Gastrocnemius medialis (tissue), 4 donors: ENCODE measurements around the gene GPLD1. TPM values are rescaled to one million over a fixed set of nuclear protein-coding genes. Genes with fewer than 3 reads are reported as not detected.

ENCODE experiments used
- ATAC-seq, 2 donors: fragments of 150-250 bp; one replicate each; pipeline ENCODE4 v1.9.1; 2016
- DNase-seq, 2 donors: peaks; one replicate each; pipeline ENCODE4 v3.0.0-alpha.2; 2019
- H3K27ac ChIP-seq, 4 donors: fragments of 200-600 bp; sonication (generic); 1 replicate in 1 of 4; 2 replicates in 3 of 4; pipeline ENCODE4 v1.5.1; 2016 to 2018; ENCODE audit warnings: mild to moderate bottlenecking in 2 of 4, moderate library complexity in 1 of 4
- H3K27me3 ChIP-seq, 3 donors: fragments of 200-600 bp; sonication (generic) in 2 of 3; 1 replicate in 1 of 3; 2 replicates in 2 of 3; pipeline versions ENCODE4 v1.5.1 to v1.6.0; 2016 to 2019; ENCODE audit warnings: mild to moderate bottlenecking in 1 of 3, moderate library complexity in 1 of 3
- H3K36me3 ChIP-seq, 2 donors: fragments of 200-600 bp; sonication (generic) in 1 of 2; one replicate each; pipeline ENCODE4 v1.5.1; 2017 to 2018
- H3K4me1 ChIP-seq, 2 donors: fragments of 200-600 bp; sonication (generic) in 1 of 2; one replicate each; pipeline ENCODE4 v1.5.1; 2016 to 2017; ENCODE audit warnings: mild to moderate bottlenecking in 2 of 2
- H3K4me3 ChIP-seq, 4 donors: fragments of 200-600 bp; sonication (generic) in 3 of 4; 1 replicate in 1 of 4; 2 replicates in 3 of 4; pipeline ENCODE4 v1.5.1; 2016 to 2019; ENCODE audit warnings: mild to moderate bottlenecking in 2 of 4
- H3K9me3 ChIP-seq, 3 donors: fragments of 200-600 bp; sonication (generic) in 2 of 3; 1 replicate in 1 of 3; 2 replicates in 2 of 3; pipeline ENCODE4 v1.5.1; 2016 to 2019
- CTCF ChIP-seq, 5 experiments: fragments of 450-650 bp in 3 of 5; fragments of 200-600 bp in 2 of 5; sonication (generic) in 2 of 5; IDR thresholded peaks in 4 of 5; conservative IDR thresholded peaks in 1 of 5; 1 replicate in 4 of 5; 2 replicates in 1 of 5; pipeline ENCODE4 v1.5.1; 2016 to 2019; ENCODE audit warnings: antibody characterized with exemption in 5 of 5, mild to moderate bottlenecking in 3 of 5, moderate library complexity in 3 of 5
- POLR2A ChIP-seq, 2 donors: fragments of 450-650 bp; IDR thresholded peaks; one replicate each; pipeline ENCODE4 v1.6.1; 2017; ENCODE audit warnings: antibody characterized with exemption in 2 of 2, mild to moderate bottlenecking in 2 of 2, moderate library complexity in 2 of 2
- in situ Hi-C, 4 donors: fragments of 200-750 bp; cut with MboI; loops; one replicate each; pipeline versions ENCODE4 v1.15.0 to v1.8.0; 2017; ENCODE audit warnings: low sequenced_read_pairs in 4 of 4
- intact Hi-C: fragments of 100-400 bp; cut with DNase I; formaldehyde crosslinking; loops from one replicate; pipeline ENCODE4 v1.15.1; 2023; ENCODE audit warnings: low total_unique reads
- total RNA-seq, 4 donors: library from RNA; depleted of rRNA; stranded (reverse); fragments of >200 nt; gene quantifications; one replicate each; pipeline versions ENCODE4 v1.1.0 to v1.2.3, GENCODE V29; 2016

Gene GPLD1
- total RNA-seq, 4 donors from 2014 or later = 0.07 to 1.2 (median 0.28) TPM

DNA sequence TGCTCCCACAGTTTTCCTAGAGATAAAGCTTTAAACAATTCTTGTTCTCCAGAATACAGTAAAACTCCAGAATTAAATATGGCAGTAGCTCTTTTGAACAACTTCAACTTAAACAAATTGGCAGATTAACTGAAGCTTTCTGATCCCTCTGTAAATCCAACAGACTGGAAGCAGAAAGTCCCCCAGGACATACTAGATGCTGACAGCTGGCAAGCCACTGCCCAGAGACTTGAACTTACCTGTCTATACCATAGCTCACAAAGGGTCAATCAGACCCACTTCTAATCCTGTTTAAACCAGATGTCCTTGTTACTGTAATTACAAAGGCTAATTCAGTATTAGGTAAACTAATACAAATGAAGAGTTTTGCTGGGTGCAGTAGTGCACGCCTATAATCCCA is 12.3 kb downstream of the GPLD1 start:
- Histone ChIP-seq H3K27ac (no peak overlapping the region), H3K4me3 (no peak overlapping the region), H3K9me3 (no peaks in the 10 kb centered on the region), H3K4me1 (no peaks in the 10 kb centered on the region), H3K27me3 (no peaks in the 10 kb centered on the region), H3K36me3 (no peaks in the 10 kb centered on the region)
- in situ Hi-C loops (no loop called here), intact Hi-C loops (no loop called here)
- TF ChIP-seq CTCF (IDR thresholded peaks at IDR 0.05 in 4 of 5, conservative IDR thresholded peaks at IDR 0.05 in 1 of 5) (no peak), POLR2A (IDR thresholded peaks at IDR 0.05) (no peak)
- ATAC-seq (no peak), DNase-seq (no peak)

GRCh38 chr6:24476631-24477030 is 12.7 kb downstream of the GPLD1 start:
- H3K4me1 ChIP-seq = no peaks in the 10 kb centered on the region
- intact Hi-C loops (no loop called here), in situ Hi-C loops (no loop called here)
- H3K27me3 ChIP-seq = no peaks in the 10 kb centered on the region
- H3K36me3 ChIP-seq = no peaks in the 10 kb centered on the region
- ATAC-seq (no peak), DNase-seq (no peak)
- H3K4me3 ChIP-seq = no peak overlapping the region
- no peaks in the 10 kb centered on the region for H3K9me3 ChIP-seq
- TF ChIP-seq POLR2A (IDR thresholded peaks at IDR 0.05) = no peak
- no peak for TF ChIP-seq CTCF (IDR thresholded peaks at IDR 0.05 in 4 of 5, conservative IDR thresholded peaks at IDR 0.05 in 1 of 5)
- H3K27ac ChIP-seq = no peak overlapping the region

GRCh38 chr6:24472181-24472580 is 17.2 kb downstream of the GPLD1 start:
- H3K27ac ChIP-seq = no peak overlapping the region
- in situ Hi-C loops = no loop called here

DNA sequence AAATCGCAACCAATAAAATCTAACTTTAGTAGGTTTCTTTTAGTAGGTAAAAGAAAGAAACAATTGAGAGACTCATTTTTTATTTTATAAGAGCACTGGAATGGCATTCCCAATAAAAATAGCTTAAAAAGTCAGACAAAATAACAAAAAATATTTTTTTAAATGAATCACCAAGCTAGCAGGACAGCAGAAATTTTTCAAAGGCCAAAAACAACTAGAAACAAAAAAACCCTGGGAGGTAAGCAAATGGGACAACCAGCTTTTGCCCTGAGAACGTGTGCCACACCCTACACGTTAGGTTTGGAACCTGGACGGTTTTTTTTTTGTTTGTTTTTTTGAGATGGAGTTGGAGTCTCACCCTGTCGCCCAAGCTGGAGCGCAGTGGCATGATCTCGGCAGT is 19.6 kb downstream of the GPLD1 start:
- no peak overlapping the region for H3K27ac ChIP-seq
- intact Hi-C loops = no loop called here

More at GRCh38 chr6:24472181-24472580, 17.2 kb downstream of the GPLD1 start:
- intact Hi-C loops = no loop called here
- DNase-seq = no peak
- no peaks in the 10 kb centered on the region for H3K27me3 ChIP-seq
- peaks cover 0 to 2% of the 10 kb centered on the region in 2 donors for H3K4me1 ChIP-seq
- no peak for ATAC-seq
- TF ChIP-seq POLR2A (IDR thresholded peaks at IDR 0.05) (no peak), CTCF (IDR thresholded peaks at IDR 0.05 in 4 of 5, conservative IDR thresholded peaks at IDR 0.05 in 1 of 5) (no peak)
- no peaks in the 10 kb centered on the region for H3K9me3 ChIP-seq
- H3K36me3 ChIP-seq = no peaks in the 10 kb centered on the region
- no peak overlapping the region for H3K4me3 ChIP-seq

More for the DNA sequence above, 19.6 kb downstream of the GPLD1 start:
- H3K4me1 ChIP-seq = peaks cover 0 to 7% of the 10 kb centered on the region in 2 donors
- in situ Hi-C loops = no loop called here
- no peaks in the 10 kb centered on the region for H3K27me3 ChIP-seq
- no peaks in the 10 kb centered on the region for H3K9me3 ChIP-seq
- DNase-seq (no peak), ATAC-seq (no peak)
- no peaks in the 10 kb centered on the region for H3K36me3 ChIP-seq
- no peak overlapping the region for H3K4me3 ChIP-seq
- no peak for TF ChIP-seq POLR2A (IDR thresholded peaks at IDR 0.05)
- TF ChIP-seq CTCF (IDR thresholded peaks at IDR 0.05 in 4 of 5, conservative IDR thresholded peaks at IDR 0.05 in 1 of 5) = no peak
